ENCODE measurements around the gene INPP4A. TPM values are rescaled to one million over a fixed set of nuclear protein-coding genes. Genes with fewer than 3 reads are reported as not detected.

The INPP4A gene
- total and polyA plus RNA-seq, 12 donors, result 3.8 to 31.2 (median 21.1) TPM

DNA sequence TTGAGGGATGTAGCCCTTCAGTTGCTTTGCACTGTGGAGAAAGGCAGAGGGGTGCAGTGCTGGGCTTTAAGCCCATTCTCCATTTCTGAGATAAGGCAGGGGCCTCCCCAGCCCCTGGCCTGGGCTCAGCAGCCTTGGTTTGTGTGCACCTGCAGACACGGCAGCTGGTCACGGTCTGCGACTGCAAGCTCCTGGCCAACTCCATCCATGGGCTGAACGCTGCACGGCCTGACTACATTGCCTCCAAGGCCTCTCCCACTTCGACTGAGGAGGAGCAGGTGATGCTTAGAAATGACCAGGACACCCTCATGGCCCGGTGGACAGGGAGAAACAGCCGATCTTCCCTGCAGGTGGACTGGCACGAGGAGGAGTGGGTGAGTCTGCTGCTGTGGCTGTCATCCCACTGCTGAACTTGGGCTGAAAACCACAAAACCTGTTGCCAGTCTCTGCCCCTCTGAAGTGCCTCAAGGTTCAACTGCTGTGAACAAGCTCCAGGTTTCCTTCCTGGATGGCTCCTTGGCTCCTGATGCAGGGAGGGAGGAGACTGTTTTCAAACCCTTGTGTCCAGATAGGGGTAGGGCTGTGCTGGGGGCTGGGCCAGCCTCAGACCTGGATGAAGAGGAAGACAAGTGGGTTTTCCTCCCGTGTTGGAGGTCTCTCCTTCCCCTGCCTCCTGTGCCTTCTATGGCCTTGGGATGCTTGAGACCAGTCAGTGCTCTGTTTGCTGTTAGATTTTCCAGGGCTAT lies 109.6 kb downstream of the INPP4A start:
- 87 to 89% methylated on average over 10 of the region's 10 CpGs for WGBS, 2 donors
- TF ChIP-seq, protein P1, sequence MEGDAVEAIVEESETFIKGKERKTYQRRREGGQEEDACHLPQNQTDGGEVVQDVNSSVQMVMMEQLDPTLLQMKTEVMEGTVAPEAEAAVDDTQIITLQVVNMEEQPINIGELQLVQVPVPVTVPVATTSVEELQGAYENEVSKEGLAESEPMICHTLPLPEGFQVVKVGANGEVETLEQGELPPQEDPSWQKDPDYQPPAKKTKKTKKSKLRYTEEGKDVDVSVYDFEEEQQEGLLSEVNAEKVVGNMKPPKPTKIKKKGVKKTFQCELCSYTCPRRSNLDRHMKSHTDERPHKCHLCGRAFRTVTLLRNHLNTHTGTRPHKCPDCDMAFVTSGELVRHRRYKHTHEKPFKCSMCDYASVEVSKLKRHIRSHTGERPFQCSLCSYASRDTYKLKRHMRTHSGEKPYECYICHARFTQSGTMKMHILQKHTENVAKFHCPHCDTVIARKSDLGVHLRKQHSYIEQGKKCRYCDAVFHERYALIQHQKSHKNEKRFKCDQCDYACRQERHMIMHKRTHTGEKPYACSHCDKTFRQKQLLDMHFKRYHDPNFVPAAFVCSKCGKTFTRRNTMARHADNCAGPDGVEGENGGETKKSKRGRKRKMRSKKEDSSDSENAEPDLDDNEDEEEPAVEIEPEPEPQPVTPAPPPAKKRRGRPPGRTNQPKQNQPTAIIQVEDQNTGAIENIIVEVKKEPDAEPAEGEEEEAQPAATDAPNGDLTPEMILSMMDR (IDR thresholded peaks at IDR 0.05), result no peak
- H3K9me3 ChIP-seq, result no peaks in the 10 kb centered on the region
- no peaks in the 10 kb centered on the region for H3K27me3 ChIP-seq
- peak overlapping the region in 4 of 10 donors; percentile 3 to 34 (median 20) for H3K27ac ChIP-seq
- H3K4me1 ChIP-seq, result peaks cover 0 to 32% (median 8%) of the 10 kb centered on the region in 9 donors
- DNase-seq (no peak), ATAC-seq (peak in 1 of 8 donors; percentile 12)
- peaks cover 0 to 99% (median 18%) of the 10 kb centered on the region in 9 donors for H3K36me3 ChIP-seq
- intact Hi-C loops (cut with DNase I), result loop anchor here in 1 of 10 donors (10.0 kb wide), 1 partner anchor 139 kb away; no protein-coding TSS in a partner anchor
- H3K4me3 ChIP-seq, result no peak overlapping the region

GRCh38 chr2:98555696-98556095 lies 111.0 kb downstream of the INPP4A start:
- H3K27ac ChIP-seq, result peak overlapping the region in 2 of 10 donors; percentile 11 to 47
- TF ChIP-seq, protein P1 (IDR thresholded peaks at IDR 0.05), result no peak
- H3K4me1 ChIP-seq, result peaks cover 1 to 46% (median 21%) of the 10 kb centered on the region in 9 donors
- WGBS, 2 donors, result 96 to 97% methylated on average over 8 of the region's 8 CpGs
- peaks cover 0 to 98% (median 18%) of the 10 kb centered on the region in 9 donors for H3K36me3 ChIP-seq
- no peak overlapping the region for H3K4me3 ChIP-seq
- intact Hi-C loops (cut with DNase I), result loop anchor here in 2 of 10 donors (5.0 to 10.0 kb wide), 2 partner anchors 38 to 141 kb away; no protein-coding TSS in a partner anchor
- no peaks in the 10 kb centered on the region for H3K9me3 ChIP-seq
- DNase-seq, result no peak
- no peak for ATAC-seq
- H3K27me3 ChIP-seq, result no peaks in the 10 kb centered on the region

- Histone ChIP-seq H3K9me3 (no peaks in the 10 kb centered on the region), H3K27ac (peak overlapping the region in 4 of 10 donors; percentile 9 to 47 (median 28)), H3K36me3 (peaks cover 0 to 99% (median 18%) of the 10 kb centered on the region in 9 donors), H3K4me3 (no peak overlapping the region), H3K4me1 (peaks cover 6 to 54% (median 23%) of the 10 kb centered on the region in 9 donors), H3K27me3 (no peaks in the 10 kb centered on the region)
- 79 to 83% methylated on average over 5 of the region's 5 CpGs for WGBS, 2 donors
- ATAC-seq (no peak), DNase-seq (no peak)
- intact Hi-C loops (cut with DNase I), result loop anchor here in 2 of 10 donors (5.0 to 10.0 kb wide), 2 partner anchors 39 to 142 kb away; no protein-coding TSS in a partner anchor
- TF ChIP-seq, protein P1 (IDR thresholded peaks at IDR 0.05), result no peak
Measured at GRCh38 chr2:98556344-98557033, 111.8 kb downstream of the INPP4A start.

DNA sequence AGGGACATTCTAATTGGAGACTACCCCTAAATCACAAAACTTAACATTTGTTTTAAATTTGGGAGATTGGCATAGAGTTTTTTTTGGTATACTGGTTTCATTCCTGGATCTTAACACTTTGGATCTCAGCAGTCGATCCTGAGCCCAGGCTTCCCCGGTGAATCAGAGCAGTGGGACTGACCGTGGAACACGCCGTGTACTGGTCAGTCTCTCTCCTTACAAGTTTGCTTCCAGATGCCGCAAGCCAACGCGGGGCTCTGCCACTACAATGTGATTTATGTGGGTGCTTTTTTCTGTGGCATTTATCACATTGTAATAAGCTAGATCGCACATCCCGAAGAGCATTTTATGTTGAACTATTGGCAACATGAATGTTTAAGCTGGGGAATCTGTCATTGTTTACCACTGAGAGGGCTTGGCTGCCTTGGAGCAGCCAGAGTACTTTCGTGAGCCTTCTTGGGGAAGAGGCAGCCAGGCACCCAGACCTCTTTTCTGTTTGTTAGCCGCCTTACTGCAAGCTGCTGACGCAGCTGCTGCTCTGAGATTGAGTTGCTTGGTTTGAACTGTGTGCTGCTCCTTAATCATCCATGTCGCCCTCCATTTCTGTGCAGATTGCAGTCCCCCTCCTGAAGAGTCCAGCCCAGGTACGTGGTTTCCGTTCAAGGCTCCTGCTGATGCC lies 114.3 kb downstream of the INPP4A start:
- Histone ChIP-seq H3K9me3 (no peaks in the 10 kb centered on the region), H3K4me3 (no peak overlapping the region), H3K36me3 (peaks cover 0 to 97% (median 15%) of the 10 kb centered on the region in 9 donors), H3K27me3 (no peaks in the 10 kb centered on the region), H3K27ac (peak overlapping the region in 1 of 10 donors; percentile 43), H3K4me1 (peaks cover 16 to 79% (median 45%) of the 10 kb centered on the region in 9 donors)
- no peak for DNase-seq
- intact Hi-C loops (cut with DNase I), result loop anchor here in 2 of 10 donors (5.0 to 10.0 kb wide), 2 partner anchors 42 to 144 kb away; no protein-coding TSS in a partner anchor
- TF ChIP-seq, protein P1 (IDR thresholded peaks at IDR 0.05), result no peak
- WGBS, 2 donors, result 97 to 98% methylated on average over 16 of the region's 16 CpGs
- ATAC-seq, result no peak
